K562 (cell line): Measurements from ENCODE around the gene KCNK1. TPM values are rescaled to one million over a fixed set of nuclear protein-coding genes. Genes with fewer than 3 reads are reported as not detected.

ENCODE experiments used
- ATAC-seq: fragments of 200-7000 bp; cut with Tn5 transposase; 3 replicates; pipeline ENCODE4 v1.9.1; 2020; ENCODE audit warnings: moderate library complexity
- BruUV-seq: library from RNA; stranded (reverse); fragments of 400-500 nt; replicated peaks from 2 replicates; lab custom pipeline; 2021; lab: Mats Ljungman, UMichigan
- CTCF ChIA-PET: fragments of 300-600 bp; formaldehyde crosslinking; extraction: SDS; loops from one replicate; lab custom pipeline; 2021; ENCODE audit warnings: low intra/inter-chr PET ratio; lab: Yijun Ruan, JAX
- POLR2A ChIA-PET: fragments of 300-600, 350-650 bp; sonication (Branson Sonifier 250); formaldehyde crosslinking; extraction: SDS; loops from one replicate; lab custom pipeline; 2021; ENCODE audit warnings: antibody characterized with exemption, inconsistent platforms; lab: Yijun Ruan, JAX
- DNase-seq, 4 experiments: peaks; one replicate each; pipeline versions ENCODE4 v3.0.0 to v3.0.0-alpha.2; 2011 to 2018; ENCODE audit warnings: low spot score in 3 of 4, mixed read lengths in 3 of 4; ENCODE audit errors: extremely low read depth in 1 of 4
- FAIRE-seq: peaks from 2 replicates; lab custom pipeline; 2011; peaks lifted over from hg19 to GRCh38; lab: Jason Lieb, UNC
- H2AFZ ChIP-seq: 2 replicates; pipeline ENCODE4 v1.6.0; 2011; ENCODE audit warnings: low read depth, low read length, control low read depth, inconsistent platforms
- H3K27ac ChIP-seq: fragments of 200-600 bp; 3 replicates; pipeline ENCODE4 v1.8.0; 2011; ENCODE audit warnings: low read depth, mild to moderate bottlenecking, control low read depth, inconsistent platforms, low read length, moderate library complexity, mixed read lengths; ENCODE audit errors: extremely low read depth
- H3K27me3 ChIP-seq, 2 experiments: fragments of 300-600 bp in 1 of 2; 2 replicates in 1 of 2; 3 replicates in 1 of 2; pipeline versions ENCODE4 v1.6.0 to v1.8.0; 2011; ENCODE audit warnings: inconsistent platforms in 2 of 2, low read length in 2 of 2, mild to moderate bottlenecking in 1 of 2, mixed read lengths in 1 of 2, moderate library complexity in 1 of 2; ENCODE audit not compliant: control insufficient read depth in 2 of 2, insufficient read depth in 2 of 2
- H3K36me3 ChIP-seq: fragments of 300-600 bp; 3 replicates; pipeline ENCODE4 v1.8.0; 2011; ENCODE audit warnings: mild to moderate bottlenecking, low read length, inconsistent platforms; ENCODE audit not compliant: control insufficient read depth, insufficient read depth
- H3K4me1 ChIP-seq, 2 experiments: fragments of 200-600 bp in 1 of 2; replicated peaks in 1 of 2; 2 replicates in 1 of 2; 3 replicates in 1 of 2; pipeline versions ENCODE4 v1.5.1 to v1.8.0; 2011; ENCODE audit warnings: inconsistent platforms in 2 of 2, low read length in 2 of 2, mild to moderate bottlenecking in 1 of 2, mixed read lengths in 1 of 2, moderate library complexity in 1 of 2; ENCODE audit not compliant: control insufficient read depth in 2 of 2, insufficient read depth in 2 of 2
- H3K4me2 ChIP-seq: 2 replicates; pipeline ENCODE4 v1.6.1; 2011; ENCODE audit warnings: low read length, control low read depth, inconsistent platforms, mixed read lengths; ENCODE audit not compliant: insufficient read depth
- H3K4me3 ChIP-seq: fragments of 200-600 bp; sonication (generic), shearing (Covaris generic); 2 replicates; pipeline ENCODE4 v1.5.1; 2016; ENCODE audit warnings: control low read depth, inconsistent platforms
- H3K79me2 ChIP-seq: fragments of 200-600 bp; 3 replicates; pipeline ENCODE4 v1.8.0; 2011; ENCODE audit warnings: low read length, inconsistent platforms; ENCODE audit not compliant: control insufficient read depth, insufficient read depth
- H3K9ac ChIP-seq, 2 experiments: 2 replicates each; pipeline versions ENCODE4 v1.6.0 to v1.6.1; 2011; ENCODE audit warnings: low read depth in 2 of 2, low read length in 2 of 2, control low read depth in 1 of 2, inconsistent platforms in 1 of 2, mild to moderate bottlenecking in 1 of 2, mixed read lengths in 1 of 2; ENCODE audit not compliant: insufficient read depth in 1 of 2
- H3K9me1 ChIP-seq: one replicate; pipeline ENCODE4 v1.6.0; 2011; ENCODE audit warnings: inconsistent platforms, mild to moderate bottlenecking, low read length, moderate library complexity; ENCODE audit not compliant: control insufficient read depth, insufficient read depth
- H3K9me3 ChIP-seq: replicated peaks from 2 replicates; pipeline ENCODE4 v1.5.1; 2011; ENCODE audit warnings: low read depth, low read length, inconsistent platforms; ENCODE audit not compliant: control insufficient read depth, insufficient read depth
- H4K20me1 ChIP-seq: replicated peaks from 2 replicates; pipeline ENCODE4 v1.6.1; 2011; ENCODE audit warnings: low read length, inconsistent platforms, mixed read lengths; ENCODE audit not compliant: control insufficient read depth, insufficient read depth
- DPF2 ChIP-seq: fragments of 450-650 bp; IDR thresholded peaks from 2 replicates; pipeline ENCODE4 v1.6.1; 2016
- HDGF ChIP-seq: fragments of 450-650 bp; IDR thresholded peaks from 2 replicates; pipeline ENCODE4 v1.6.1; 2016
- HNRNPLL ChIP-seq: fragments of 200-400 bp; formaldehyde crosslinking; IDR thresholded peaks from 2 replicates; pipeline ENCODE4 v1.6.1; 2017; ENCODE audit warnings: low read length, low read depth, mild to moderate bottlenecking; ENCODE audit not compliant: poor library complexity, severe bottlenecking
- JUND ChIP-seq, 2 experiments: IDR thresholded peaks; 2 replicates in 1 of 2; 3 replicates in 1 of 2; pipeline ENCODE4 v1.6.1; 2011; ENCODE audit warnings: borderline replicate concordance in 2 of 2, low read depth in 2 of 2, low read length in 2 of 2, improper control_type of control experiment in 1 of 2, missing biosample characterization in 1 of 2, missing genetic modification characterization in 1 of 2, missing genetic modification reagents in 1 of 2
- KLF16 ChIP-seq: IDR thresholded peaks from 2 replicates; pipeline ENCODE4 v1.6.1; 2016; ENCODE audit warnings: antibody characterized with exemption
- NELFE ChIP-seq: IDR thresholded peaks from 2 replicates; pipeline ENCODE4 v1.6.1; 2011; ENCODE audit warnings: mild to moderate bottlenecking; ENCODE audit not compliant: insufficient read depth, insufficient read length
- NFATC3 ChIP-seq: fragments of 450-650 bp; IDR thresholded peaks from 2 replicates; pipeline ENCODE4 v1.6.1; 2017; ENCODE audit warnings: mild to moderate bottlenecking
- NFXL1 ChIP-seq: fragments of 450-650 bp; formaldehyde crosslinking; IDR thresholded peaks from 2 replicates; pipeline ENCODE4 v1.4.0; 2021; ENCODE audit warnings: mild to moderate bottlenecking
- PRPF4 ChIP-seq: fragments of 200-400 bp; formaldehyde crosslinking; IDR thresholded peaks from one replicate; pipeline ENCODE4 v1.6.1; 2017; ENCODE audit warnings: low read length, low read depth, mild to moderate bottlenecking; ENCODE audit not compliant: insufficient read depth, poor library complexity, severe bottlenecking
- PYGO2 ChIP-seq: fragments of 450-650 bp; IDR thresholded peaks from 2 replicates; pipeline ENCODE4 v1.6.1; 2016; ENCODE audit warnings: mild to moderate bottlenecking, missing genetic modification characterization, moderate library complexity, missing compliant biosample characterization
- RFX1 ChIP-seq: fragments of 450-650 bp; IDR thresholded peaks from 2 replicates; pipeline ENCODE4 v1.6.1; 2016; ENCODE audit warnings: mild to moderate bottlenecking, moderate library complexity
- SAFB2 ChIP-seq: fragments of 200-400 bp; formaldehyde crosslinking; IDR thresholded peaks from 2 replicates; pipeline ENCODE4 v1.6.1; 2018; ENCODE audit warnings: borderline replicate concordance, low read length, low read depth, moderate library complexity; ENCODE audit not compliant: severe bottlenecking
- TCFL5 ChIP-seq: fragments of 250-450 bp; sonication (Bioruptor Pico); conservative IDR thresholded peaks from 2 replicates; pipeline ENCODE4 v1.6.1; 2021; ENCODE audit warnings: mild to moderate bottlenecking, moderate library complexity, matching md5 sums
- TEAD2 ChIP-seq: fragments of 450-650 bp; IDR thresholded peaks from 2 replicates; pipeline ENCODE4 v1.6.1; 2016; ENCODE audit warnings: missing genetic modification characterization, control low read depth, missing compliant biosample characterization
- TGIF2 ChIP-seq: sonication (generic); formaldehyde crosslinking; IDR thresholded peaks from 2 replicates; pipeline ENCODE4 v1.8.1; 2022; ENCODE audit warnings: mild to moderate bottlenecking, missing genetic modification reagents, moderate library complexity
- WGBS: fragments of 100-300 bp; shearing (Covaris generic); methylation state at CpG from one replicate; pipeline ENCODE4 v1.1.6; 2016; ENCODE audit warnings: low coverage, mixed read lengths; ENCODE audit not compliant: insufficient coverage; ENCODE audit errors: missing lambda C conversion rate; 5-methylcytosine and 5-hydroxymethylcytosine counted together
- in situ Hi-C: fragments of 300-500 bp; cut with MboI; formaldehyde crosslinking; loops from 4 replicates; pipeline ENCODE4 v1.15.0; 2018; ENCODE audit warnings: inconsistent platforms, mixed read lengths
- intact Hi-C: fragments of 100-400 bp; cut with micrococcal nuclease; formaldehyde crosslinking; loops from 2 replicates; pipeline ENCODE4 v1.14.2; 2022
- polyA plus RNA-seq, 8 experiments: library from polyadenylated mRNA; depleted of rRNA in 4 of 8; stranded (reverse) in 5 of 8; unstranded in 3 of 8; fragments of >200 nt; fragmentation: Nextera tagmentation in 2 of 8; fragmentation: Illumina TruSeq in 1 of 8; extraction: Ambion mirVana in 2 of 8; extraction: Trizol in 1 of 8; gene quantifications; 2 replicates each; pipeline versions ENCODE4 v1.2.1 to v1.2.3, GENCODE V29; 2011 to 2014; ENCODE audit warnings: inconsistent platforms in 1 of 8, missing spikeins in 1 of 8
- total RNA-seq, 7 experiments: library from RNA; depleted of rRNA in 6 of 7; stranded (reverse); fragments of >200 nt in 6 of 7; fragmentation: Illumina TruSeq in 2 of 7; extraction: Trizol in 2 of 7; gene quantifications; 2 replicates each; pipeline versions ENCODE4 v1.2.1 to v1.2.3, GENCODE V29; 2011 to 2021; ENCODE audit warnings: low replicate concordance in 1 of 7
- TF ChIP-seq, protein P1 (sequence below): fragments of 450-650 bp; formaldehyde crosslinking; IDR thresholded peaks from 2 replicates; pipeline ENCODE4 v1.4.0; 2020; ENCODE audit warnings: mild to moderate bottlenecking, moderate library complexity

Gene KCNK1
- total and polyA plus RNA-seq, 9 of the 15 experiments (the other 6 are each of a cell fraction or from before 2014, with no cell fraction given) = 3.1 to 22.7 (median 6.0) TPM

DNA sequence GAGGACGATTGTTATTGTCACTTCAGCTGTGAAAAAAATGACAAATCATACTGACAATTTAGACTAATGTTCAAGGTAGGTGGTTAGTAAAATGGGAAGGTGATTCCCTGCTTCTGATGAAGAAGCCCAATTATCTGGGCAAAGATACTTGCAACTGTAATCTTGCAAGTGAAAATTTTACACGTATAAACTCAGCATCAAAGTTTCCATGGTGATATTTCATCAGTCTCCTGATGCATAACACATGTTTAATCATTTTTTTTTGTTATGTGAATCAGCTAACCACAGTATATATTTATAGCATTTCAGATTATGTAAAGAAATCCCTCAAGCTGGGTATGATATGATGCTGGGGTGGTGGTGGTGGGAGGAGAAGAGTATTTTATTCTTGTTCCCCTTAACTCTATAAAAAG is 16.4 kb upstream of the KCNK1 start:
- intact Hi-C loops = no loop called here

DNA sequence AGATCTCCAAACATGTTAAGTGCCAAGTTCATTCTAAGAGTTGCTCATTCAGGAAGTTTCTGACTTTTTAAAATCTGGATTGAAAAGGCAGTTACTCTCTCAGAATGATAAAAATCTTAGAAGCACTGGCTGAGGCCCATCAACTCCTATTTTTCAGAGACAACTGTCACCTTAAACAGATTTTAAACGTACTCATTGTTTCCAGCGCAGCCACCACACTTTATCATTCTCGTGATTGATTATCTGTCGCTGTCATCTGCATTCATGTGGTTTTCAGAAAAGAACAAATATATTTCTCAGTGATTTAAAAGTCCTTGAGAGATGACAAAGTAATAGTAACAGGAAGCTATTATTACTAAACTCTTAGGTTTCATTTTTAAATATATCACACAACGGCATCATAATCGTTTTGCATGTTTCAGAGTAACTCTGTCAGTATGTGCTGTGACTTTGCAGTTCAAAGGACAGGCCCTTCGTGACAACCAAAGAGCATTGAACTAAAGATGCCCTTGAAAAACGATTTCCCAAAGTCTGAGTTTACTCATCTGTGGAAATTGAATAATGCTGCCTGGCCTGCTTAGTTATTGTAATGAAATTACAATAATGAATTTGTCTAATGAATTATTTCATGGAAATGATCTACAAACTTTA is 14.9 kb upstream of the KCNK1 start:
- in situ Hi-C loops (no loop called here), intact Hi-C loops (no loop called here)
- no peak overlapping the region for H3K4me3 ChIP-seq
- ChIA-PET CTCF (no interaction called here), POLR2A (interaction anchor here (0.6 to 1.8 kb wide), 2 partner anchors 10 to 134 kb away, joined by 3 to 5 read pairs; no protein-coding TSS in a partner anchor)
- H3K9me3 ChIP-seq = no peaks in the 10 kb centered on the region
- no peak overlapping the region for H3K4me2 ChIP-seq
- no peak overlapping the region for H2AFZ ChIP-seq
- no peak overlapping the region for H3K27ac ChIP-seq
- BruUV-seq = no TSS peak
- WGBS = 6% methylated on average over 8 of the region's 8 CpGs
- no peaks in the 10 kb centered on the region for H3K9me1 ChIP-seq
- H3K36me3 ChIP-seq = no peaks in the 10 kb centered on the region
- no peaks in the 10 kb centered on the region for H4K20me1 ChIP-seq
- FAIRE-seq (peak; percentile 46), ATAC-seq (peak; percentile 43; the same call in 2 of the 3 replicates), DNase-seq (no peak)
- peaks cover 0 to 12% of the 10 kb centered on the region in 2 experiments; a peak in 3 of 5 replicates for H3K4me1 ChIP-seq
- H3K27me3 ChIP-seq = no peaks in the 10 kb centered on the region
- H3K9ac ChIP-seq = no peak overlapping the region
- H3K79me2 ChIP-seq = no peaks in the 10 kb centered on the region
- no peak for TF ChIP-seq KLF16
- TF ChIP-seq PRPF4 = no peak
- TF ChIP-seq, protein P1, sequence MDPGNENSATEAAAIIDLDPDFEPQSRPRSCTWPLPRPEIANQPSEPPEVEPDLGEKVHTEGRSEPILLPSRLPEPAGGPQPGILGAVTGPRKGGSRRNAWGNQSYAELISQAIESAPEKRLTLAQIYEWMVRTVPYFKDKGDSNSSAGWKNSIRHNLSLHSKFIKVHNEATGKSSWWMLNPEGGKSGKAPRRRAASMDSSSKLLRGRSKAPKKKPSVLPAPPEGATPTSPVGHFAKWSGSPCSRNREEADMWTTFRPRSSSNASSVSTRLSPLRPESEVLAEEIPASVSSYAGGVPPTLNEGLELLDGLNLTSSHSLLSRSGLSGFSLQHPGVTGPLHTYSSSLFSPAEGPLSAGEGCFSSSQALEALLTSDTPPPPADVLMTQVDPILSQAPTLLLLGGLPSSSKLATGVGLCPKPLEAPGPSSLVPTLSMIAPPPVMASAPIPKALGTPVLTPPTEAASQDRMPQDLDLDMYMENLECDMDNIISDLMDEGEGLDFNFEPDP (CRISPR knock-in tag) = no peak
- TF ChIP-seq DPF2 = peak; percentile 51; the same call in 1 of the 2 replicates
- no peak for TF ChIP-seq PYGO2
- TF ChIP-seq NFXL1 (CRISPR knock-in tag) = no peak
- TF ChIP-seq SAFB2 = no peak
- no peak for TF ChIP-seq TEAD2 (tag)
- peak; percentile 80; the same call in 1 of the 2 replicates for TF ChIP-seq NFATC3
- peak; percentile 46; the same call in 1 of the 2 replicates for TF ChIP-seq JUND (IDR thresholded peaks at IDR 0.05; ENCODE audit: borderline replicate concordance, low read depth, low read length)
- peak; percentile 51; the same call in 1 of the 3 replicates for TF ChIP-seq JUND (tag; IDR thresholded peaks at IDR 0.05; ENCODE audit: borderline replicate concordance, low read depth, low read length)
- no peak for TF ChIP-seq TCFL5 (CRISPR knock-in tag)
- TF ChIP-seq HDGF = no peak
- TF ChIP-seq TGIF2 (CRISPR knock-in tag) = no peak

More for the DNA sequence above, 16.4 kb upstream of the KCNK1 start:
- ATAC-seq = no peak
- no peak overlapping the region for H2AFZ ChIP-seq
- no peaks in the 10 kb centered on the region for H3K36me3 ChIP-seq
- H3K27me3 ChIP-seq = no peaks in the 10 kb centered on the region
- POLR2A ChIA-PET = no interaction called here
- no peaks in the 10 kb centered on the region for H3K9me3 ChIP-seq
- H3K9me1 ChIP-seq = no peaks in the 10 kb centered on the region
- H3K9ac ChIP-seq = no peak overlapping the region
- no peak for FAIRE-seq
- H4K20me1 ChIP-seq = no peaks in the 10 kb centered on the region
- H3K4me2 ChIP-seq = no peak overlapping the region
- in situ Hi-C loops = no loop called here
- BruUV-seq = no TSS peak
- H3K79me2 ChIP-seq = no peaks in the 10 kb centered on the region
- DNase-seq = no peak
- peaks cover 0 to 11% of the 10 kb centered on the region in 2 experiments; a peak in 3 of 5 replicates for H3K4me1 ChIP-seq
- CTCF ChIA-PET = no interaction called here
- TF ChIP-seq RFX1 (0 out of 2 replicates have a peak, but pooled peaks have one; percentile 9), HNRNPLL (no peak), NELFE (no peak)
- H3K4me3 ChIP-seq = no peak overlapping the region
- H3K27ac ChIP-seq = no peak overlapping the region
- 11% methylated on average over 2 of the region's 2 CpGs for WGBS
